GM19324 (cell line): Measurements from ENCODE around the gene PLAAT4.
"Not testable (repeated sequence)": the region's sequence is repeated elsewhere in the genome, so short reads cannot be mapped to it uniquely, and the experiment has no call there.

Experiments
- ATAC-seq: cut with Tn5 transposase; IDR thresholded peaks from one replicate; pipeline ENCODE4 v1.9.1; 2021; ENCODE audit warnings: mild to moderate bottlenecking, moderate library complexity; ENCODE audit not compliant: unreplicated experiment, low FRiP score

The PLAAT4 gene

DNA sequence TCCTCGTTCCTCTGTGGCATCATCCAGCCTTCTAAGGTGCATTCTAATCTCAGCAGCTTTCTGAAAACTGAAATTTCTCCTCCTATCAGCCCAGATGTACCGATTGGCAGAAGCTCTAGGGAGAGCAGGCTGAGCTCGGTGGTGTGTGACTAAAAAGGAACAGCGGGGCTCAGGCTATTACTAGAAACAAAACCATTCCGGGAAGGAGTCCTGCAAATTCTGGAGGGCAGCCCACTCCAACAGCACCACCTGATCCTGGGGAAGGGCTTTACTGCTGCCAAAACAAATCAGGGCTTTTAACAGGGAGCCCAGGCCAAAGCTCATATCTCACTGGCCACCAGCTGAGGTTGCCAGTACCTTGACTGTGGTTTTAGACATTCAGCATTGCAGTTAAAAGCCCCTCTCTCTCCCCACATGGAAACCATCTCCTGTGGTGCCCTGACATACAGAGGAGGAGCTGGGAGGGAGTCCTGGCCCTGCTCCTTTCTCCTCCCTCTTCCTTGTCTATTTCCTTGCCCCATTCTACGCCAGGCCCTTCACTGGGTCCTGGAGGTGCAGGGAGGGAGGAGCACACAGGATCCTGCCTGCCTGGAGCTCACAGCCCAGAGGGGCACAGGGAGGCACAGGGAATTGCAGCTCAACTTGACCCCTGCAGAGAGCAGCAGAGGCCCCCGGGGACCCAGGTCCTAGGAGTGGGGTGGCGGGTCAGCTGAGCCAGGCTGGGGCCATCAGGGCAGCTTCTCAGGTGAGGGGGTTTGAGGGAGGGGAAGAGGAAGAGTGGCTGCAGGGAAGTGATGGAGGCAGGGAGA lies 889 bp downstream of the PLAAT4 start:
- no peak for ATAC-seq

DNA sequence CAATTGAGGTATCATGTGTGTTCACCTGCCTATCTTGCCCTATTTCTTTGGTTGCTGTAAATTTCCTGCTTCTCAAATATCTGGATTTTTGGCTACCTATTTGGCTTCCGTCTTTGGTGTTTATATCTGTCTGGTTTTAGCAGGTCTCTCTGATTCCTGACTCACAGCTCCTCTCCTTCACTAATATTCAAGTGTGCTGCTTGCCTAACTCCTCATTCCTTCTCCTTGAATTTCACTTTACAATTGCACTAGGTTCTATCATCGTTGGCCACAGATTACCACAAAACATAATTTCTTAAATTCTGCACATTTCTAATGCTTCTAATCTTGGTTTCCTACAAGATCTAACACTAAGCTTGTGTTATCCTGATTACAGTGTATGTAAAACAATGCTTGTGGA lies 5.9 kb downstream of the PLAAT4 start:
- not testable (repeated sequence) for ATAC-seq

DNA sequence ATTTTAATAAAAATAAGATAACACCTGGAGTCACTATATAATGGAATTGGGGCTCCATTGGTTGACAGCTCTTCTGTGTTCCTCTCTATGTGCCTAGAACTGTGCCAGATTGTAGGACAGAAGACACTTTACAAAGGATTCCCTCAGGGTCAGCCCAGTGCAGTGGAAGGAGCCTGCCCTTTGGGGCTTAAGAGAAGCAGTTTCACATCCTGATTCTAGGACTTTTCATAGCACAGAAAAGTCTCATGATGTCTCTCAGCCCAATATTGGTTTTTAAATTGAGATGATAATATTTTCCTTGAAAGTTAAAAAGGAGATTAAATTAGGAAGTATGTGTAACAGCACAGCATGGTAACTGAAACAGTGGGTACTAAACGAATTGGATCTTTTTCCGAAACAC lies 7.1 kb downstream of the PLAAT4 start:
- no peak for ATAC-seq

DNA sequence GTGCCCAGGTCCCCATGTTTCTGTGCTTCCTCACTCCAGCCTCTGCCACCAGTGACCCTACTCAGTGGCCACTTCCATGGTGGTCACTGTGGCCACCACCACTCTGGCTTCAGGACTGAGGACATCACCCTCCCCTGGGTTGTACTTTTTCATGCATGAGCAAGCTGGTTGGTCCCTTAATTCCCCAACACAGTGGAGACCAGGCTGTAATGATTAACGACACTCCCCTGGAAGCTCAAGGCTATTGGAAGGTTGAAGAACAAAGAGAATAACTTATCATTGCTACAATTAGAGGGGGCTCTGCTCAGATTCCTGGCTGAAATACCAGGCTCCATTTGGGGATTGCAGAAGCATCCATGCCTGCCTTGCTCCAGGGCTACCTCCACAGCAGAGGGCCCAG lies 10.5 kb downstream of the PLAAT4 start:
- no peak for ATAC-seq

DNA sequence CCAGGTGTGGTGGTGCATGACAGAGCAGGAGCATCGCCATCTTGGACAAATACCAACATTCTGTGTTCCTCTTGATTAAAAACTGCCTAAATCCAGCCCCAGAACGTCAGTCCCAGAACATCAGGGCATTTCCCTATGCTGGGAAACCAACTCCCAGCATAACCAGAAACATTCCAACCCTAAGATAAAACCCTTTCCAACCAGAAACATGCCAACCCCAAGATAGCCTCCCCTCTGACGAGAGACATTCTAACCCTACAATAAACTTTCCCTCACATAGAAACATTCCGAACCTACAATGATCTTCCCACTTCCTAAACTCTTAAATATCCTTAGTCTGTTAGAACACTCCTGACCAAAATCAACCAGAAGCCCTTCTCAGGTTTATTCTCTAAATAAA lies 11.6 kb downstream of the PLAAT4 start:
- no peak for ATAC-seq

DNA sequence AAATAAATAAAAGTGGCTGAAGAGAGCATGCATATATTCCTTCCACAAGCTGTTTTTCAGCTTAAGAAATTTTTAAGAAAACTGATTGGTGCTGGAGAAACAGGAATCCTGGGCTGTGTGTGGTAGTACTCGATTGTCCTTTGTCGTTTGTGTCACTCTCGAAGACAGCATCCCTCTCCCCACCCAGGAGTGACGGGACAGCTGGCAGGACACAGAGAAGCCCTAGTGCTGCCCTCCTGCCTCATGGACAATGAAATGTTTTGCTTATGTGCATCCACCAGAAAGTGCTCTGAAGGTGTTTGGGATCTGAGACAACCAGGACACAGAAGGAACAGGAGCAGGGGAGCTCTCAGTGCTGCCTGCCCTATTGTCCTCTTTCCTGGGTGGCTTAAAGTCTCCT lies 12.8 kb downstream of the PLAAT4 start:
- ATAC-seq = no peak

DNA sequence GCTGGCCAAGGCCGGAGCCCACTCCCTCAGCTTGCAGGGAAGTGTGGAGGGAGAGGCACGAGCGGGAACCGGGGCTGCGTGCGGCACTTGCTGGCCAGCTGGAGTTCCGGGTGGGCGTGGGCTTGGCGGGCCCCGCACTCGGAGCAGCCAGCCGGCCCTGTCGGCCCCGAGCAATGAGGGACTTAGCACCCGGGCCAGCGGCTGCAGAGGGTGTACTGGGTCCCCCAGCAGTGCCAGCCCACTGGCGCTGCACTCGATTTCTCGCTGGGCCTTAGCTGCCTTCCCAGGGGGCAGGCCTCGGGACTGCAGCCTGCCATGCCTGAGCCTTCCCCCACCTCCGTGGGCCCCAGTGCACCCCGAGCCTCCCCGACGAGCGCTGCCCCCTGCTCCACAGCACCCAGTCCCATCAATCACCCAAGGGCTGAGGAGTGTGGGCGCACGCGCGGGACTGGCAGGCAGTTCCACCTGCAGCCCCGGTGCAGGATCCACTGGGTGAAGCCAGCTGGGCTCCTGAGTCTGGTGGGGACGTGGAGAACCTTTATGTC lies 13.6 kb downstream of the PLAAT4 start:
- ATAC-seq = not testable (repeated sequence)

DNA sequence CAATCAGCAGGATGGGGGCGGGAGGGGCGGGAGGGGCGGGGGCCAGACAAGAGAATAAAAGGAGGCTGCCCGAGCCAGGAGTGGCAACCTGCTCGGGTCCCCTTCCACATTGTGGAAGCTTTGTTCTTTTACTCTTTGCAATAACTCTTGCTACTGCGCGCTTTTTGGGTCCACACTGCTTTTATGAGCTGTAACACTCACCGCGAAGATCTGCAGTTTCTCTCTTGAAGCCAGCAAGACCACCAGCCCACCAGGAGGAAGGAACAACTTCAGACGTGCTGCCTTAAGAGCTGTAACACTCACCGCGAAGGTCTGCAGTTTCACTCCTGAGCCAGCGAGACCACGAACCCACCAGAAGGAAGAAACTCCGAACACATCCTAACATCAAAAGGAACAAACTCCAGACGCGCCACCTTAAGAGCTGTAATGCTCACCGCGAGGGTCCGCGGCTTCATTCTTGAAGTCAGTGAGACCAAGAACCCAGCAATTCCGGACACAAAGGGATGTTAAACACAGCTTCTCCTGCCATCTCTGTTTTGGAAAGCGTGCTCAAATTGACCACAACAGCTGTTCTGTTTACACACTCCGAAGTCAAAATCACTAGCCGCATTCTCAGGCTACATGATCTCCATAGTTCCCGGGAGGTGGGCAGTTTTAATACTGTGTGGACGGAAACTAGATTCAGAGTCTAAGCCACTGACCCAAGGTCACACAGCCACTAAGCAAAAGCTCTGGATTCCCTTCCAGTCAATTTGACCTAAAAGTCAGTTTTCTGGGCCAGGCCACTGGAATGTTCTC lies 14.7 kb downstream of the PLAAT4 start:
- ATAC-seq = no peak

DNA sequence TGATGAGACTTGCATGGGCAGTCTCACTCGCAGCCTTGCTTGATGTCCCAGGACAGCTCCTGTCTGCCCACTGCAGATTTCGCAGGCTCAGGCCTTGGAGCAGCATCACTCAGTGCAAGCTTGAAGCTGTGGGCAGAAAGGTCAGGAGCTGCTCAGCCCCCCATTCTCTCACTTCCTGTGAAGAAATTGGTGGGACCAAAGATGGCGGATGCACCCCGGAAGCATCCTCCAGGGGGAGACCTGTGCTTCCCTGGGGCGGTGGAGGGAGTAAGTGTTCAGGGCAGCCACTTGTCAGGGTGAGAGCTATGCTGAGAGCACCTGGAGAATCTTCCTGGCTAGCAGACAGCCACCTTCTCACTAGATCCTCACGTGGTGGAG lies 15.3 kb downstream of the PLAAT4 start:
- no peak for ATAC-seq

DNA sequence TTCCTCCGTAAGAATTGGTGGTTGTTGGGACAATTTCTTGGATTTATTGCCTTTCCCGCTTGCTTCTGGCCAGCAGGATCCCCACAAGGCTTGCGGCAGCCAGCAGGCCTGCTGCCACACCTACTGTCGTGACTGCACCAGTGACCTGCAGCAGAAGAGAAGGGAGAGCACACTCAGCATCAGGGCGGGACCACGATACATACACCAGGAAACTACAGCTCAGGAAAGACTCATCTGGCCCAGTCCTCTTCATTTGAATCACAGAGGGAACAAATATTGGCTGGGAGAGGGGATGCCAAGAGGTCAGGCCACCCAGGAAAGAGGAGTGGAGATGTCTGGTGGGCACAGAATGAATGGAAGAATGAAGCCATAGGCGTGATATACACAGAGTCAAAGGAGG lies 16.3 kb downstream of the PLAAT4 start:
- ATAC-seq = no peak

DNA sequence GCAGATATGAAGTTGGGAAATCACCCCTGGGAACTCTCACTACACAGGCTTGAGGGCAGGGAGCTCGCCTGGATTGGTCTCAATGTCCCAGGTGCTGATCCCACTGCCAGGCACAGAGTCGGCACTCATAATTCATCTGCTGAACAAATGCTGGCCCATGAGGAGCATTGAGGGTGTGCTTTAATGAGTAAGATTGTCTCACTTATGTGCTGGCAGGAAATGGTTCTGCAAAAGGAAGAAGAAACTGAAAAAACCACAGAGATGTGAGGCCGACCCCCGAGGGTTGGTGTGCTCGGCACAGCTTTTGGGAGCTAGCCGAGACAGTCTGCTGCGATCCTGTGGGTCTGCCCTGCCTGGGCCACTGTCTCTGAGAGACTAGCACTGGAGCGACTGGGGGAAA lies 17.2 kb downstream of the PLAAT4 start:
- no peak for ATAC-seq

DNA sequence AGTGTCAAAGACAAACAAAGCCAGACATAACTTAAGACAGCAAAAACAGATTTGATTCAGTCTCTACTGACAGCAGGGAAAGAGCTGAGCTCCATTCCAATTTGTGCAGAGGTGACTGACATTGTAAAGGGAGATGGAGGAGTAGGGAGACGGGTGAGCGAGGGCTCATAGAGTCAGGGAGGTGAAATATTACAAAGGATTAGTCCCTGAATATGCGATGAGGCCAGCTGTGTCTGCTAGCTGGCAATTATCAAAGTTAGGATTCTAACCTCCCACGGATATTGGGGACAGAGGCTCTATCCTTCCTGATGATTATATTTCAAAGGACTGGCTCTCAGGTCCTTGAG lies 18.2 kb downstream of the PLAAT4 start:
- no peak for ATAC-seq

DNA sequence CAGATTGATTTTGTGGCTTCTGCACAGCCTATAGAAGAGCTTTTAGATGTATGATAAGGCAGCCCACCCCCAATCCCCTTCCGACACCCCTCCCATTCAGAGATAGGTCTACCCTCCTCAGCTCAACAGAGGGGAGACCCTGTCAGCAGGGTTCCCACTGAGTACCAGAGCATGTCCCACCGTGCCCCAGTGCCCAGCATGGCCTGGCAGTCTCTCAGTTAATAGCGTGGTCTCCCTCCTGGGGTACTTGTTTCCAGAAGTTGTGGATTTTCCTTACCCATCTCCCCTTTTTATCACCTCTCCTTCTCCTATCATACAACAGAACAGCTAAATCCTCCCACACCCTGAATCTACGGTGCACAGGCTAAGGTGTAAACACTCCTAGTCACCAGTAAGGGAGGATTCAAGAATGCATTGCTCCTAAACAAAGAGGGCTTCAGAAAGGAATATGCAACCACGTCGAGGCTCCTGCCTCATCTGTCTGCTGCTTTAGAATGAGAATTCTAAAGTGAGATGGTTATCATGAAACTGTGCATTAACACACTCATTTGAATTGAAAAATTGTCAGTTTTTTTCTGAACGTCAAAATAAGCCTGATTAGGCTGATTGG lies 19.9 kb downstream of the PLAAT4 start:
- ATAC-seq = no peak

DNA sequence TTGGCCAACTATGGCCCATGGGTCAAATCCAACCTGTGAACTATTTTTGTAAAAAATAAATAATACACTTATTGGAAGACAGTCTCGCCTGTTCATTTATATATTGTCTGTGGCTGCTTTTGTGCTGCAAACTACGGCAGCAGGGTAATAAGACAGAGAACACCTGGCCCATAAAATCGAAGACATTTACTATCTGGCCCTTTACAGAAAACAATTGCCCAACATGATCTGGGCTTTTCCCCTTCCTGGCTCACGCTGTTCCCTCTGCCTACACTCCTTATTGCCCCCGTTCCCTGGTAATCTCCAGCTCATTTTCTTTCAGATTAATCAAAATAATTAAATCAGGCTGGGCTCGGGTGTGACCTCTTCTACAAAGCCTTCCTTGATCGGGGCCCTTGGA lies 21.0 kb downstream of the PLAAT4 start:
- ATAC-seq = no peak

DNA sequence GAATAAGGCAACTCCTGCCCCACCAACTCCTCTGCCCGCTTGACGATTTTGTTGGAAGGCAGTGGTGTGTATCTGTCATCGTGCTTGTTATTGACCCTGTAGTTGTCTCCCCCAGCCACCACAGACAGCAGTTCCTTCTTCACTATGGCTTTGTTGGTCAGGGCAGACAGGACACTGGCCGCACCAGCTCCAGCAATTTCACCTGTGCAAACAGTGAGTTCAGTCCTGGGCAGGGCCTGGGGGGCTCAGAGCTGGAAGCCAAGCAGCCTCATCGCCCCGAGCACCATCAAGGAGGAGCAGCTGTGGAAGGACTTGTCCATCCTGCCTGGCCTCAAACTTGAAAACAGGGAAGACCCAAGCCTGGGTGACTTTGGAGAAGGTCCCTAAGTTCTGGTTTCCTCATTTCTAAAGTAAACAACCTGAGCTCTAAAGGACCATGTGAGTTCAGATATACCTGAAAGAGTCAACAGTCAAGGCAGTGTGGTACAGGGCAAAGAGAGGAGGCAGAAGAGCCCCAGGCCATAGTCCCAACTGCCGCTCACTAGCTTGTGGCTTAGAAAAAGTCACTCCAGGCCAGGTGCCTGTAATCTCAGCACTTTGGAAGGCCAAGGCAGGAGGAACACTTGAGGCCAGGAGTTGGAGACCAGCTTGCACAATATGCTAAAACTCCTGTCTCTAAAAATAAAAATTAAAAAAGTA lies 22.0 kb downstream of the PLAAT4 start:
- no peak for ATAC-seq

DNA sequence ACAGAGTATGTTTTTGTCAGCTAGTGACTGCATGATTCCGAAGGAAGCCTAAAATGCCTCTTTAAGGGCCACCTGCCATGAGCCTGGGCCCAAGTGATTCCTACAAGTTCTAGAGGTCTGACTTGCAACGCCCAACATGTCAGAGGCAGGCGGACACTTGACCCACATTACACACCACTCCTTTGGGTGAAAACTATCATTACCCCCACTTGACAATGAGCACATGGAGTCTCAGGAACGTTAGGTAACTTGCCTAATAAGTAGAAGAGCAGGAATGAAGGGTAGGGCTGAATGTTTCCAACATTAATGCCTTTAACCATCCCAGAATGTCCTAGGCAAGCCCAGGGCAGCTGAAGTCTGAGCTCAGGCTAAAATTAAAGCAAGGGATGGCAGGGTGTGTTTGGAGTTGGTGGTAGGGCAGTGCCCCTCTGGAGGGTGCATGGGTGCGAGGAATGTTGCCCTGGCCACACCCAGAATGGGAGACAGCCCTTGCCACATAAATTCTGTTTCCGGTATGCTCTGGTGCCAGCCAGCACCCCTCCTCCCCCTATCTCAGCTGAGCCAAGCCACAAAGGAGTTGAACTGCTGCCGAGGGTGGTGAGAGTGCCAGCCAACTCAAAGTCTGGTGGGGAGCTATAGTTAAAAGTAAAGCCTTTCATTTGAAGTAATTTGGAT lies 24.0 kb downstream of the PLAAT4 start:
- no peak for ATAC-seq

DNA sequence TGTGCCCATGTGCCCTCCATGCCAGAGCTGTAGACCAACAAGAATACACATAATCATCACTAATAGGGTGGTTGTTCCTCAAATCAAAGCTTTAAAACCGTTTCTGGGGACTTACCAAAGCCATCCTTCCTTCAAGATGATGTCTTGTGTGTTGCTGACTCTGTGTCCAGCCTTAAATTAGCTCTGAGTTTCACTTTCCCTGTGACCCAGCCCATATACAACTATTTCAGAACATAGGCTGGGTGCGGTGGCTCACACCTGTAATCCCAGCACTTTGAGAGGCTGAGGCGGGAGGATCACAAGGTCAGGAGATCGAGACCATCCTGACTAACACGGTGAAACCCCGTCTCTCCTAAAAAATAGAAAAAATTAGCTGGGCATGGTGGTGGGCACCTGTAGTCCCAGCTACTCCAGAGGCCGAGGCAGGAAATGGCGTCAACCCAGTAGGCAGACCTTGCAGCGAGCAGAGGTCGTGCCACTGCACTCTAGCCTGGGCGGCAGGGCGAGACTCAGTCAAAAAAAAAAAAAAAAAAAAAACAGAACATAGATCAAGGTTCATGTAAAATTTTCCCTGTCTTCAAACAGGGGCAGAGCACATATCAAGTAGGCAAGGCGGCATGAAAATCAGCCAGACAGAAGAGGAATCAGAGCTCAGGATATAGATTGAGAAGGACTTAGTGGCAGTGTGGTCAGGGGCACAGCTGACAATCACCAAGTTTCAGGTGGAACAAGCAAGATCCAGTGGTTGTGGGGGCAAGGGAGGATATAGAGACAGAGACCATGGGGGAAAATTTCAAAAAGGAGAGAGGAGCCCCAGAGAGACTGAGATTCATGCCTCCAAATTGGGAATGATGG lies 26.8 kb downstream of the PLAAT4 start, which contains the start of gene PLAAT2:
Gene PLAAT2 (minus strand): TSS at position 179 of the 855 bp plus-strand sequence. CDS start 55 bp downstream, at position 124.
- ATAC-seq = no peak

DNA sequence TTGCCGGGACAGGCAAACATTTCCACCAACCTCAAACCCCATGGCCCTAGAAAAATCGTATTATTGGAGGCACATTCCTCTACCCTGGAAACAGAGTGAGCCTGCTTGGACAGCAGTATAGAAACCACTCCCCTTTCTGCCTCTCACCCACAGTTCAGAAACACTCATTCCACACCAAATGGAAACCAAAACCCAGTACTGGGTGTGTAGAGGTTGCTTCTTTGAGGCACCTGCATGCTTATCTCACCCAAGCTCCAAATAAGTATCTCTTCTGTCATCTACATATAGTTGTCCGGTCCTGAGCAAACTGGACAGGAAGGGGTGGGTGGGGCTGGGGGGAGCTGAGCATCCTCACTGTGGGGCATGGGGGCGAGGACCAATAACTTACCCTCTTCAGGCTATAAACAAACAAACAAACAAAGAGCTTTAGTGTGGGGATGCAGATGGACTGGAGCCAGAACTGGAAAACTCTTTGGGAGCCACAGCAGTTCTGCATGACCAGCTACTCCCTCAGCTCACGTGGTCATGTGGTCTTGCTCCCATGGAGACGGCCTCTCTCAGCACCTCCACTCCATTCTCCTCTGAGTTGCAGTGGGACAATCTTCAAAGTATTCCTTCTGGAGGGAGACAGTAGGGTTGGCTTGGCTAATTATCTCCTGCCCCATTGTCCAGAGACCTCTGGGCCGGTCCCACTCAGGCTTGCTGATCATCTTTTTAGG lies 27.6 kb downstream of the PLAAT4 start:
- ATAC-seq = peak; percentile 68
